ENCODE data around the gene LMCD1.

- TF ChIP-seq CTCF (IDR thresholded peaks at IDR 0.05) (no peak), POLR2A (IDR thresholded peaks at IDR 0.05) (no peak)
These were observed 54.3 kb downstream of the LMCD1 start for GRCh38 chr3:8555725-8556472.
